BE2C (cell line): ENCODE data around the gene KRT74.
A peak's percentile ranks its signal among the peaks of the same experiment; 100 is the strongest.

Experiments
- DNase-seq: peaks from one replicate; pipeline ENCODE4 v3.0.0-alpha.2; 2020
- H3K27me3 ChIP-seq: fragments of 250-450 bp; sonication (Bioruptor Pico); 2 replicates; pipeline ENCODE4 v1.5.1; 2020; ENCODE audit warnings: mild to moderate bottlenecking
- H3K36me3 ChIP-seq: fragments of 250-450 bp; sonication (Bioruptor Pico); 2 replicates; pipeline ENCODE4 v1.5.1; 2020; ENCODE audit warnings: mild to moderate bottlenecking
- H3K4me1 ChIP-seq: fragments of 250-450 bp; sonication (Bioruptor Pico); 2 replicates; pipeline ENCODE4 v1.5.1; 2020
- H3K4me3 ChIP-seq: 2 replicates; pipeline ENCODE4 v1.5.1; 2011; ENCODE audit warnings: low read depth, low read length
- H3K9me3 ChIP-seq: fragments of 250-450 bp; sonication (Bioruptor Pico); 2 replicates; pipeline ENCODE4 v1.5.1; 2020
- TF ChIP-seq, protein P1 (sequence below): IDR thresholded peaks from 2 replicates; pipeline ENCODE4 v1.5.1; 2012; ENCODE audit warnings: mild to moderate bottlenecking, low read depth, low read length

Gene KRT74

DNA sequence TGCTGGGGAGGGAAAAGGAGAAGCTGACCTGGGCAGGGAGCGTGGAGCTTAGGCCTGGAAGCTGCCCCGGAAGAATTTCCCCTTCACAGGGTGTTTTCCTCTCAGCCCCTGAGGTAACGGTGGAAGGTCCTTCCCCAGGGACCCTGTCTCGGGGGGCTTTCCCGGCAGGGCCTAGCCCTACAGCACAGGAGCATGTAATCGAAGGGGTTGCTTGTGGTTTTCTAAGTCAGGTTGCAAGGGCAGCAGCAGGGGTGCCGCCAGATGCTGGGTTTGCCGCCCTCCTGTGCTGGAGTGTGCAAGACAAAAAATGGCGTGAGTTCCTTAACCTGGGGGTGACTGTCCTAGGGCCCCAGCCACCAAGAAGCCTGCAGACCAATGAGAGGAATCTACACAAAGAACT, 1.6 kb upstream of the KRT74 start:
- TF ChIP-seq, protein P1, sequence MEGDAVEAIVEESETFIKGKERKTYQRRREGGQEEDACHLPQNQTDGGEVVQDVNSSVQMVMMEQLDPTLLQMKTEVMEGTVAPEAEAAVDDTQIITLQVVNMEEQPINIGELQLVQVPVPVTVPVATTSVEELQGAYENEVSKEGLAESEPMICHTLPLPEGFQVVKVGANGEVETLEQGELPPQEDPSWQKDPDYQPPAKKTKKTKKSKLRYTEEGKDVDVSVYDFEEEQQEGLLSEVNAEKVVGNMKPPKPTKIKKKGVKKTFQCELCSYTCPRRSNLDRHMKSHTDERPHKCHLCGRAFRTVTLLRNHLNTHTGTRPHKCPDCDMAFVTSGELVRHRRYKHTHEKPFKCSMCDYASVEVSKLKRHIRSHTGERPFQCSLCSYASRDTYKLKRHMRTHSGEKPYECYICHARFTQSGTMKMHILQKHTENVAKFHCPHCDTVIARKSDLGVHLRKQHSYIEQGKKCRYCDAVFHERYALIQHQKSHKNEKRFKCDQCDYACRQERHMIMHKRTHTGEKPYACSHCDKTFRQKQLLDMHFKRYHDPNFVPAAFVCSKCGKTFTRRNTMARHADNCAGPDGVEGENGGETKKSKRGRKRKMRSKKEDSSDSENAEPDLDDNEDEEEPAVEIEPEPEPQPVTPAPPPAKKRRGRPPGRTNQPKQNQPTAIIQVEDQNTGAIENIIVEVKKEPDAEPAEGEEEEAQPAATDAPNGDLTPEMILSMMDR, result no peak

DNA sequence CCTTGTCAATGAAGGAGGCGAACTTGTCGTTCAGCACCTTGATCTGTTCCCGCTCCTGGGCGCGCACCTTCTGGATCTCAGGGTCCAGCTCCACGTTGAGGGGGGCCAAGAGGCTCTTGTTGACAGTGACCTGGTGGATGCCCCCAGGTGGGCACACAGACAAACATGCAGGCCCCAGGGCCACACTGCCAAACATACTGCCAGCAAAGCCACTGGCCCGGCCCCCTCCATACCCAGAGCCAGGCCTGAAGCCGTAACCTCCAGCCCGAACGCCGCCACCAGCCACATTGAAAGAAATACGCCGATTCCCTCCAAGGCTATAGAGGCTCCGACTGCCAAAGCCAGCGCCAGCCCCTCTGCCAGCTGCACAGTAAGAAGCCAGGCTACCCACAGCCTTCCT, 337 bp downstream of the KRT74 start:
- no peaks in the 10 kb centered on the region for H3K36me3 ChIP-seq
- no peaks in the 10 kb centered on the region for H3K9me3 ChIP-seq
- H3K27me3 ChIP-seq, result peaks cover 52% of the 10 kb centered on the region
- TF ChIP-seq, protein P1, result no peak
- no peak for DNase-seq
- H3K4me1 ChIP-seq, result no peaks in the 10 kb centered on the region
- no peak overlapping the region for H3K4me3 ChIP-seq

More for the DNA sequence above, 1.6 kb upstream of the KRT74 start:
- Histone ChIP-seq H3K4me3 (no peak overlapping the region), H3K36me3 (no peaks in the 10 kb centered on the region), H3K9me3 (no peaks in the 10 kb centered on the region), H3K4me1 (no peaks in the 10 kb centered on the region), H3K27me3 (peaks cover 55% of the 10 kb centered on the region)
- DNase-seq, result no peak

DNA sequence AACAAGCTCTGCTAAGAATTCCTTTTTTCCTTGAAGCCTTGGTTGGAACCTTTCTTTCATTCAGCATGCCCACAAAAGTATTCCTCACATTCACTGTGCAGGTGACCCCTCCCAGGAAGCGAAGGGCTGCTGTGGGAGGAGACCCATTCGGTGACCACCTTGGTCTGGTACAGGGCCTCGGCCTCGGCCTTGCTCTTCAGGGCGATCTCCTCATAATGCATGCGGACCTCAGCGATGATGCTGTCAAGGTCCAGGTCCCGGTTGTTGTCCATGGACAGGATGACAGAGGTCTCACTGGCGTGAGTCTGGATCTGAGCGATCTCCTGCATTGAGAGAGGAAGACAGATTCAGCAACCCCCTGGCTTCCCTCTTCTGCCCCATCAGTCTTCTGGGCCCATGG, 3.1 kb downstream of the KRT74 start:
- H3K4me3 ChIP-seq, result no peak overlapping the region
- no peaks in the 10 kb centered on the region for H3K9me3 ChIP-seq
- TF ChIP-seq, protein P1, result no peak
- H3K4me1 ChIP-seq, result no peaks in the 10 kb centered on the region
- DNase-seq, result no peak
- H3K36me3 ChIP-seq, result no peaks in the 10 kb centered on the region
- peaks cover 55% of the 10 kb centered on the region for H3K27me3 ChIP-seq

DNA sequence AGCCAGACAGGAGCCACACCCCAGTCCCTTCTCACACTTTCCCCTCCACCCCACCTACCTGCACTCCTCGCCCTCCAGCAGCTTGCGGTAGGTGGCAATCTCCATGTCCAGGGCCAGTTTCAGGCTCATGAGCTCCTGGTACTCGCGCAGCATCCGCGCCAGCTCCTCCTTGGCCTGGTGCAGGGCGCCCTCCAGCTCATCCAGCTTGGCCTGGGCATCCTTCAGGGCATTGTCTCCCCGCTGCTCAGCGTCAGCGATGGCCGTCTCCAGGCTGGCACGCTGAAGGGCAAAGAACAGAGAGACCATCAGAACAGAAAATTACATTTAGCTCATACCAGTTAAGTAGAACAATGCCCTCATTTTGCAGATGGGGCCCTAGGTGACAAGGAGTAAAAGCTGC, 5.5 kb downstream of the KRT74 start:
- peaks cover 48% of the 10 kb centered on the region for H3K27me3 ChIP-seq
- H3K4me1 ChIP-seq, result no peaks in the 10 kb centered on the region
- no peaks in the 10 kb centered on the region; the same call in 1 of the 2 replicates for H3K9me3 ChIP-seq
- TF ChIP-seq, protein P1, result no peak
- H3K4me3 ChIP-seq, result no peak overlapping the region
- no peaks in the 10 kb centered on the region for H3K36me3 ChIP-seq
- no peak for DNase-seq

DNA sequence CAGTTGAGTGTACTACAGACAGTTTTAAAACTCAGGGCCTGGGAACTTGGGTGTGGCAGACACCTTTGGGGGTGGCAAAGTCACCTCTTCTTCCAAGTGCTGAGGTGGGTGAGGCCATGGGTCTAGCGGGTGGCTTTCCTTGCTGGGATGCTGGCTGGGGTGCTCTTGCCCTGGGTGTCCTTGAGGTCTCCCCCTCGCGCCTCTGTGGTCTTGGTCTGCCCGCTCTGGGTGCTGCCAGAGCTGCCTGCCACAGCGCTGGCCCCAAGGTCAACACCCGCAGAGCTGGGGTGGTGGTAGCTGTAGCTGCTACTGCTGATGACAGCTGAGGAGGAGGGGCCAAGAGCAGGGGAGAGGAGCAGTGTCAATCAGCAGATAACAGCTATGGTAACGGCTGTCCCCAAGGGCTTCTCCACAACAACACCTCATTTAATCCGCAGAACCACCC, 6.8 kb downstream of the KRT74 start:
- TF ChIP-seq, protein P1, result no peak
- peak; percentile 28 for DNase-seq
- Histone ChIP-seq H3K9me3 (no peaks in the 10 kb centered on the region; the same call in 1 of the 2 replicates), H3K4me3 (no peak overlapping the region), H3K4me1 (no peaks in the 10 kb centered on the region), H3K27me3 (peaks cover 39% of the 10 kb centered on the region), H3K36me3 (no peaks in the 10 kb centered on the region)

DNA sequence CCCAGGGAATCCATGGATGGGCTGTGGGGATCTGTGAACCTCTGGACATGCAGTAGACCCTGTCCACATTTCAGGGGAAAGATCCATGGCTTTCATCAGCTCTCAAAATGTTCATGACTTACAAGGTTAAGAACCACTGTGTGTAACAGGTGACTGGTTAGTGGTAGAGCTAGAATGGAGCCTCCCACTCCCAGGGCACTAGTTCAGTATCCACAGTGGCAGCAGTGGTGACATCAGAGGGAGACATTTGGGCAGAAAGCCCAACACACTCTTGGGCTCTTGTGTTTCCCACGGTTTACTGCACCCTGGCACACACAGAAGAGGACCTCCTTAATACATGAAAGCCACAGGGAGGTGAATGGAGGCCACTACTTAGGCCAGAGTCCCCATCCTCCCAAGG, 9.1 kb downstream of the KRT74 start:
- Histone ChIP-seq H3K27me3 (peaks cover 16% of the 10 kb centered on the region), H3K4me1 (no peaks in the 10 kb centered on the region), H3K4me3 (no peak overlapping the region), H3K36me3 (no peaks in the 10 kb centered on the region), H3K9me3 (no peaks in the 10 kb centered on the region; the same call in 1 of the 2 replicates)
- TF ChIP-seq, protein P1, result no peak
- no peak for DNase-seq
